ENCODE measurements around the gene NRF1.
A peak's percentile ranks its signal among the peaks of the same experiment; 100 is the strongest.

The NRF1 gene

GRCh38 chr7:129769400-129769774 lies 157.9 kb downstream of the NRF1 start:
- peaks cover 16% of the 10 kb centered on the region for H3K27me3 ChIP-seq (ENCODE audit: control insufficient read depth, insufficient read depth, low read length)
- no peaks in the 10 kb centered on the region for H3K9me3 ChIP-seq (ENCODE audit: control insufficient read depth, low read depth, low read length)
- H3K36me3 ChIP-seq (ENCODE audit: control insufficient read depth, low read depth, low read length) = no peaks in the 10 kb centered on the region
- no peak overlapping the region for H3K4me3 ChIP-seq (ENCODE audit: low read length)
- peaks cover 9% of the 10 kb centered on the region for H3K4me1 ChIP-seq (ENCODE audit: control insufficient read depth, low read depth, low read length)
- H3K27ac ChIP-seq (ENCODE audit: low read length) = no peak overlapping the region
- H3K9ac ChIP-seq (ENCODE audit: low read length) = no peak overlapping the region

- peaks cover 24% of the 10 kb centered on the region for H3K27me3 ChIP-seq (ENCODE audit: control insufficient read depth, insufficient read depth, low read length)
- no peaks in the 10 kb centered on the region for H3K36me3 ChIP-seq (ENCODE audit: control insufficient read depth, low read depth, low read length)
- no peak overlapping the region for H3K4me3 ChIP-seq (ENCODE audit: low read length)
- peaks cover 17% of the 10 kb centered on the region for H3K4me1 ChIP-seq (ENCODE audit: control insufficient read depth, low read depth, low read length)
- H3K9ac ChIP-seq (ENCODE audit: low read length) = no peak overlapping the region
- H3K9me3 ChIP-seq (ENCODE audit: control insufficient read depth, low read depth, low read length) = no peaks in the 10 kb centered on the region
- H3K27ac ChIP-seq (ENCODE audit: low read length) = no peak overlapping the region
Observed at GRCh38 chr7:129769866-129770808, 158.6 kb downstream of the NRF1 start.

GRCh38 chr7:129771201-129771927 lies 159.8 kb downstream of the NRF1 start:
- Histone ChIP-seq H3K4me1 (ENCODE audit: control insufficient read depth, low read depth, low read length) (peaks cover 26% of the 10 kb centered on the region), H3K9me3 (ENCODE audit: control insufficient read depth, low read depth, low read length) (no peaks in the 10 kb centered on the region), H3K36me3 (ENCODE audit: control insufficient read depth, low read depth, low read length) (no peaks in the 10 kb centered on the region), H3K27me3 (ENCODE audit: control insufficient read depth, insufficient read depth, low read length) (peaks cover 34% of the 10 kb centered on the region), H3K27ac (ENCODE audit: low read length) (no peak overlapping the region), H3K4me3 (ENCODE audit: low read length) (no peak overlapping the region), H3K9ac (ENCODE audit: low read length) (no peak overlapping the region)

GRCh38 chr7:129771928-129772479 lies 160.5 kb downstream of the NRF1 start:
- Histone ChIP-seq H3K9me3 (ENCODE audit: control insufficient read depth, low read depth, low read length) (no peaks in the 10 kb centered on the region), H3K9ac (ENCODE audit: low read length) (no peak overlapping the region), H3K4me3 (ENCODE audit: low read length) (no peak overlapping the region), H3K27me3 (ENCODE audit: control insufficient read depth, insufficient read depth, low read length) (peaks cover 41% of the 10 kb centered on the region), H3K27ac (ENCODE audit: low read length) (no peak overlapping the region), H3K36me3 (ENCODE audit: control insufficient read depth, low read depth, low read length) (no peaks in the 10 kb centered on the region), H3K4me1 (ENCODE audit: control insufficient read depth, low read depth, low read length) (peaks cover 28% of the 10 kb centered on the region)

- H3K27ac ChIP-seq (ENCODE audit: low read length) = no peak overlapping the region
- no peak overlapping the region for H3K4me3 ChIP-seq (ENCODE audit: low read length)
- peaks cover 35% of the 10 kb centered on the region for H3K4me1 ChIP-seq (ENCODE audit: control insufficient read depth, low read depth, low read length)
- no peak overlapping the region for H3K9ac ChIP-seq (ENCODE audit: low read length)
- H3K27me3 ChIP-seq (ENCODE audit: control insufficient read depth, insufficient read depth, low read length) = peaks cover 48% of the 10 kb centered on the region
- no peaks in the 10 kb centered on the region for H3K36me3 ChIP-seq (ENCODE audit: control insufficient read depth, low read depth, low read length)
- H3K9me3 ChIP-seq (ENCODE audit: control insufficient read depth, low read depth, low read length) = no peaks in the 10 kb centered on the region
Observed at GRCh38 chr7:129772646-129773280, 161.2 kb downstream of the NRF1 start.

GRCh38 chr7:129773328-129773731 lies 161.8 kb downstream of the NRF1 start:
- no peaks in the 10 kb centered on the region for H3K9me3 ChIP-seq (ENCODE audit: control insufficient read depth, low read depth, low read length)
- H3K27ac ChIP-seq (ENCODE audit: low read length) = no peak overlapping the region
- H3K4me3 ChIP-seq (ENCODE audit: low read length) = no peak overlapping the region
- no peak overlapping the region for H3K9ac ChIP-seq (ENCODE audit: low read length)
- peaks cover 54% of the 10 kb centered on the region for H3K27me3 ChIP-seq (ENCODE audit: control insufficient read depth, insufficient read depth, low read length)
- peaks cover 40% of the 10 kb centered on the region for H3K4me1 ChIP-seq (ENCODE audit: control insufficient read depth, low read depth, low read length)
- no peaks in the 10 kb centered on the region for H3K36me3 ChIP-seq (ENCODE audit: control insufficient read depth, low read depth, low read length)

GRCh38 chr7:129773871-129774270 lies 162.4 kb downstream of the NRF1 start:
- peaks cover 40% of the 10 kb centered on the region for H3K4me1 ChIP-seq (ENCODE audit: control insufficient read depth, low read depth, low read length)
- H3K9me3 ChIP-seq (ENCODE audit: control insufficient read depth, low read depth, low read length) = no peaks in the 10 kb centered on the region
- H3K36me3 ChIP-seq (ENCODE audit: control insufficient read depth, low read depth, low read length) = no peaks in the 10 kb centered on the region
- H3K27ac ChIP-seq (ENCODE audit: low read length) = no peak overlapping the region
- no peak overlapping the region for H3K9ac ChIP-seq (ENCODE audit: low read length)
- H3K27me3 ChIP-seq (ENCODE audit: control insufficient read depth, insufficient read depth, low read length) = peaks cover 59% of the 10 kb centered on the region
- H3K4me3 ChIP-seq (ENCODE audit: low read length) = no peak overlapping the region

GRCh38 chr7:129774359-129774758 lies 162.8 kb downstream of the NRF1 start:
- Histone ChIP-seq H3K4me3 (ENCODE audit: low read length) (no peak overlapping the region), H3K27me3 (ENCODE audit: control insufficient read depth, insufficient read depth, low read length) (peaks cover 64% of the 10 kb centered on the region), H3K9ac (ENCODE audit: low read length) (no peak overlapping the region), H3K9me3 (ENCODE audit: control insufficient read depth, low read depth, low read length) (no peaks in the 10 kb centered on the region), H3K4me1 (ENCODE audit: control insufficient read depth, low read depth, low read length) (peaks cover 40% of the 10 kb centered on the region), H3K27ac (ENCODE audit: low read length) (no peak overlapping the region), H3K36me3 (ENCODE audit: control insufficient read depth, low read depth, low read length) (no peaks in the 10 kb centered on the region)

- Histone ChIP-seq H3K27ac (ENCODE audit: low read length) (no peak overlapping the region), H3K36me3 (ENCODE audit: control insufficient read depth, low read depth, low read length) (no peaks in the 10 kb centered on the region), H3K4me1 (ENCODE audit: control insufficient read depth, low read depth, low read length) (peaks cover 40% of the 10 kb centered on the region), H3K9ac (ENCODE audit: low read length) (no peak overlapping the region), H3K4me3 (ENCODE audit: low read length) (no peak overlapping the region), H3K9me3 (ENCODE audit: control insufficient read depth, low read depth, low read length) (no peaks in the 10 kb centered on the region), H3K27me3 (ENCODE audit: control insufficient read depth, insufficient read depth, low read length) (peaks cover 68% of the 10 kb centered on the region)
Observed at GRCh38 chr7:129774871-129775694, 163.6 kb downstream of the NRF1 start.

- Histone ChIP-seq H3K9me3 (ENCODE audit: control insufficient read depth, low read depth, low read length) (no peaks in the 10 kb centered on the region), H3K4me1 (ENCODE audit: control insufficient read depth, low read depth, low read length) (peaks cover 40% of the 10 kb centered on the region), H3K27me3 (ENCODE audit: control insufficient read depth, insufficient read depth, low read length) (peaks cover 73% of the 10 kb centered on the region), H3K27ac (ENCODE audit: low read length) (no peak overlapping the region), H3K9ac (ENCODE audit: low read length) (no peak overlapping the region), H3K36me3 (ENCODE audit: control insufficient read depth, low read depth, low read length) (no peaks in the 10 kb centered on the region), H3K4me3 (ENCODE audit: low read length) (peak overlapping the region; percentile 65)
Observed at GRCh38 chr7:129775695-129776361, 164.3 kb downstream of the NRF1 start.

Measured in iPS-18a (cell line).